Gastrocnemius medialis (tissue), 4 donors: ENCODE data around the gene DISP1. TPM values are rescaled to one million over a fixed set of nuclear protein-coding genes. Genes with fewer than 3 reads are reported as not detected.

Experiments used
- ATAC-seq, 2 donors: fragments of 150-250 bp; one replicate each; pipeline ENCODE4 v1.9.1; 2016
- DNase-seq, 2 donors: peaks; one replicate each; pipeline ENCODE4 v3.0.0-alpha.2; 2019
- H3K27ac ChIP-seq, 4 donors: fragments of 200-600 bp; sonication (generic); 1 replicate in 1 of 4; 2 replicates in 3 of 4; pipeline ENCODE4 v1.5.1; 2016 to 2018; ENCODE audit warnings: mild to moderate bottlenecking in 2 of 4, moderate library complexity in 1 of 4
- H3K27me3 ChIP-seq, 3 donors: fragments of 200-600 bp; sonication (generic) in 2 of 3; 1 replicate in 1 of 3; 2 replicates in 2 of 3; pipeline versions ENCODE4 v1.5.1 to v1.6.0; 2016 to 2019; ENCODE audit warnings: mild to moderate bottlenecking in 1 of 3, moderate library complexity in 1 of 3
- H3K36me3 ChIP-seq, 2 donors: fragments of 200-600 bp; sonication (generic) in 1 of 2; one replicate each; pipeline ENCODE4 v1.5.1; 2017 to 2018
- H3K4me1 ChIP-seq, 2 donors: fragments of 200-600 bp; sonication (generic) in 1 of 2; one replicate each; pipeline ENCODE4 v1.5.1; 2016 to 2017; ENCODE audit warnings: mild to moderate bottlenecking in 2 of 2
- H3K4me3 ChIP-seq, 4 donors: fragments of 200-600 bp; sonication (generic) in 3 of 4; 1 replicate in 1 of 4; 2 replicates in 3 of 4; pipeline ENCODE4 v1.5.1; 2016 to 2019; ENCODE audit warnings: mild to moderate bottlenecking in 2 of 4
- H3K9me3 ChIP-seq, 3 donors: fragments of 200-600 bp; sonication (generic) in 2 of 3; 1 replicate in 1 of 3; 2 replicates in 2 of 3; pipeline ENCODE4 v1.5.1; 2016 to 2019
- CTCF ChIP-seq, 5 experiments: fragments of 450-650 bp in 3 of 5; fragments of 200-600 bp in 2 of 5; sonication (generic) in 2 of 5; IDR thresholded peaks in 4 of 5; conservative IDR thresholded peaks in 1 of 5; 1 replicate in 4 of 5; 2 replicates in 1 of 5; pipeline ENCODE4 v1.5.1; 2016 to 2019; ENCODE audit warnings: antibody characterized with exemption in 5 of 5, mild to moderate bottlenecking in 3 of 5, moderate library complexity in 3 of 5
- POLR2A ChIP-seq, 2 donors: fragments of 450-650 bp; IDR thresholded peaks; one replicate each; pipeline ENCODE4 v1.6.1; 2017; ENCODE audit warnings: antibody characterized with exemption in 2 of 2, mild to moderate bottlenecking in 2 of 2, moderate library complexity in 2 of 2
- in situ Hi-C, 4 donors: fragments of 200-750 bp; cut with MboI; loops; one replicate each; pipeline versions ENCODE4 v1.15.0 to v1.8.0; 2017; ENCODE audit warnings: low sequenced_read_pairs in 4 of 4
- intact Hi-C: fragments of 100-400 bp; cut with DNase I; formaldehyde crosslinking; loops from one replicate; pipeline ENCODE4 v1.15.1; 2023; ENCODE audit warnings: low total_unique reads
- total RNA-seq, 4 donors: library from RNA; depleted of rRNA; stranded (reverse); fragments of >200 nt; gene quantifications; one replicate each; pipeline versions ENCODE4 v1.1.0 to v1.2.3, GENCODE V29; 2016

Gene DISP1
- total RNA-seq, 4 donors from 2014 or later: 2.4 to 3.7 (median 2.9) TPM

- intact Hi-C loops (no loop called here), in situ Hi-C loops (no loop called here)
- ATAC-seq (no peak), DNase-seq (no peak)
- Histone ChIP-seq H3K9me3 (no peaks in the 10 kb centered on the region), H3K4me1 (no peaks in the 10 kb centered on the region), H3K27ac (no peak overlapping the region), H3K27me3 (no peaks in the 10 kb centered on the region), H3K36me3 (no peaks in the 10 kb centered on the region), H3K4me3 (no peak overlapping the region)
- TF ChIP-seq POLR2A (IDR thresholded peaks at IDR 0.05) (no peak), CTCF (IDR thresholded peaks at IDR 0.05 in 4 of 5, conservative IDR thresholded peaks at IDR 0.05 in 1 of 5) (no peak)
Measured at GRCh38 chr1:222781251-222781650, 33.6 kb upstream of the DISP1 start.

- in situ Hi-C loops: no loop called here
- TF ChIP-seq POLR2A (IDR thresholded peaks at IDR 0.05) (no peak), CTCF (IDR thresholded peaks at IDR 0.05 in 4 of 5, conservative IDR thresholded peaks at IDR 0.05 in 1 of 5) (no peak)
- H3K4me3 ChIP-seq: no peak overlapping the region
Measured at GRCh38 chr1:222783051-222783450, 31.8 kb upstream of the DISP1 start.

GRCh38 chr1:222784371-222784770, 30.5 kb upstream of the DISP1 start:
- no peak for DNase-seq
- in situ Hi-C loops: no loop called here

More at GRCh38 chr1:222783051-222783450, 31.8 kb upstream of the DISP1 start:
- no peaks in the 10 kb centered on the region for H3K4me1 ChIP-seq
- DNase-seq: no peak
- no peaks in the 10 kb centered on the region for H3K36me3 ChIP-seq
- H3K27ac ChIP-seq: no peak overlapping the region
- intact Hi-C loops: no loop called here
- H3K9me3 ChIP-seq: no peaks in the 10 kb centered on the region
- H3K27me3 ChIP-seq: no peaks in the 10 kb centered on the region
- ATAC-seq: no peak

GRCh38 chr1:222784916-222785315, 29.9 kb upstream of the DISP1 start:
- in situ Hi-C loops: no loop called here

More at GRCh38 chr1:222784371-222784770, 30.5 kb upstream of the DISP1 start:
- intact Hi-C loops: no loop called here
- Histone ChIP-seq H3K27ac (no peak overlapping the region), H3K4me3 (no peak overlapping the region), H3K9me3 (no peaks in the 10 kb centered on the region), H3K27me3 (no peaks in the 10 kb centered on the region), H3K4me1 (no peaks in the 10 kb centered on the region), H3K36me3 (no peaks in the 10 kb centered on the region)
- no peak for TF ChIP-seq CTCF (IDR thresholded peaks at IDR 0.05 in 4 of 5, conservative IDR thresholded peaks at IDR 0.05 in 1 of 5)
- TF ChIP-seq POLR2A (IDR thresholded peaks at IDR 0.05): no peak
- ATAC-seq: no peak

More at GRCh38 chr1:222784916-222785315, 29.9 kb upstream of the DISP1 start:
- Histone ChIP-seq H3K4me1 (no peaks in the 10 kb centered on the region), H3K9me3 (no peaks in the 10 kb centered on the region), H3K27ac (no peak overlapping the region), H3K27me3 (no peaks in the 10 kb centered on the region), H3K36me3 (no peaks in the 10 kb centered on the region), H3K4me3 (no peak overlapping the region)
- ATAC-seq (no peak), DNase-seq (no peak)
- TF ChIP-seq CTCF (IDR thresholded peaks at IDR 0.05 in 4 of 5, conservative IDR thresholded peaks at IDR 0.05 in 1 of 5) (no peak), POLR2A (IDR thresholded peaks at IDR 0.05) (no peak)
- intact Hi-C loops: no loop called here
